ENCODE measurements around the gene CD300LG.
"Not testable (repeated sequence)": the region's sequence is repeated elsewhere in the genome, so short reads cannot be mapped to it uniquely, and the experiment has no call there.

The CD300LG gene

DNA sequence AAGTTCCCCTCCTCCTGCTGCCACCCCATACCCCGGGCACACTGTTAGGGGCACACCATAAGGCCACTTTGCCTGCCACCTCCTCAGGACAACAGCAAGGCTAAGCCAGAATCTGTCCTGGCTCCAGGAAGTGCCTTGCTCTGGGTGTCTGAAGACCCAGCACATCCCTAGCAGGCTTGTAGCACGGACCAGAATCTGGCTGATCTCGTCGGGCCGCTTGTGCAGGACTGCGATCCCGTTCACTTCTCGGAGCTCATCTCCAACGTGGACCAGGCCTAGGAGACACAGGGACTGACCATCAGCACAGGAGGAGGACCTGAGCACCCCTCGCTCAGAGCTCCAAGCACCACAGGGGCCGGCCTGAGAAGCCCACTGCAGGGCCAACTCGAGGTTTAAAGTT is 21.4 kb upstream of the CD300LG start:
- DNase-seq (ENCODE audit: low read depth), result no peak

DNA sequence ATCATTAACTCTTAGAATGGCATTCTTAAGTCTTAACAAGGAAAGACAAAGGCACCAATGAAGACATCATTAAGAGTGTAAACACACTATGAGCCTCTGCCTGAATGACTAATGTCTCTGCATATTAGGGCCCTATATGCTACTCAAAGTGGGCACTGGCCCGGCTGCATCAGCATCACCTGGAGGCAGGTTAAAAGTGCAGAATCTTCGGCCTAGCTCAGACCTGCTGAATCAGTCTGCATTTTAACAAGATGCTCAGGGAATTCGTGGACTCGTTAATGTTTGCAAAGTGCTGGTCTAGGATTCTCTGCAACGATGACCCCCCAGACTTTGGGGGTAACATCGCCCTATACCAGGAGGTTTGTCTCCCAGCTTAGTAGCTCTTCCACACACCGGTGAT is 20.8 kb upstream of the CD300LG start:
- DNase-seq (ENCODE audit: low read depth), result no peak

DNA sequence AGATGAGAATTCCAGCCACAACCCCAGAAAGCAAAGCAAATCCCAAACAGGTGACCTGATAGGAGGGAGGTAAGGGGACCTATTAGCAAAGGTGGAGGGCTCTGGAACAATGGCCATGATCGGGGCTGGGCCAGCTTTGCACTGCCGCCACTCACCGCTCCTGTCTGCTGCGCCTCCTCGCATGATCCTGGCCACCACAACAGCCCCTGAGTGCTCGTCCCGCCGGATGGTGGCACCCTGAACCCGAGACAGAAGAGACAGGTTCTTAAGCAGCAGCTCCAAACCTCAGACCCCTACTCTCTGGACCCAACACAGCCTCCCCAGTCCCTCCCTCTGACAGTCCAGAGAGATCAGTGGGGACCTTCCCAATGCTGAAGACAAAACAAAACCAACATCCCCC is 19.4 kb upstream of the CD300LG start:
- no peak for DNase-seq (ENCODE audit: low read depth)

DNA sequence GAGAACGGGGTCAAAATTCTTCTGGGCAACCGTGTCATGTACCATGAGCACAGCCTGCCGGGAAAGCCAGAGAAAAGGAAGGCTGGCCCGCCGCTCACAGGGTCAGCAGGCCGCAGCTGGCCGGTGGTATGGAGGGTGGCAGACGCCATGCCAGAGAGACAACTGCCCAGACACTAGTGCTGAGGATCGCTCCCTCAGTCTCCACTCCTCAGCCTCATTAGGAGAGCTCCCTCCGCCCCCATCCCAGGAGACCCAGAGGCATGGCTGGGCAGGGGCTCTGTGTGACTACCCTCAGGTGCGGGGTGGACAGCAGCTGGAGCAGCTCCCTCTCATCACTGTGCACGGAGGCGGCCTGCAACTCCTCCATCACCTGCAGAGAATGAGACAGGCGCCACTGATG is 17.2 kb upstream of the CD300LG start:
- no peak for DNase-seq (ENCODE audit: low read depth)

DNA sequence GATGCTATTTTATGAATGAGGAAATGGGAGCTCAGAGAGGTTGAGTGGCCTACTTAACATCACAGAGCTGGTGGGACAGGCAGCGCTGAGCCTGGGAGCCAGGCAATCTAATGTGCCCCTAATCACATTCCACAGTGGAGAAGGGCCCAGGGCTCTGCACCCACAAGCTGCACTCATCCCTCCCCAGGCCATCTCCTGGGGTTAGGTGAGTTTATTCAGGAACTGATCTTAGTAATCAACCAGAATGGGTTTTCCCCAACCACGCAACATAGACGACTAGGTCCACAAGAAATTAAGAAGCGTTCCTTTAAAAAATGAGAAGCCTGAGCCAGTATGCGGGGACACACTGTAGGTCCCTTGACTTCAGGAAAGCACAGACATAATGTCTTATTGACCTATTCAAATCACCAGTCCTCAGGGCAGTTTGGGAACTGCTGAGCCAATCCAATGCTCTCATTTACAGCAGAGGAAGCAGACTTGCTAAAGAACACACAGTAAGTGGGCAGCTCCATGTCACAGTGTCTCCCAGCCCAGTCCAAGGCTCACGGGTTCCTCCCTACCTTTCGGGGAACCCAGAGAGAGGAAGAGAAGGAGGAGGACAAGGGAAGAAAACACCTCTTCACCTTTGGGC is 16.4 kb upstream of the CD300LG start:
- DNase-seq (ENCODE audit: low read depth), result no peak

DNA sequence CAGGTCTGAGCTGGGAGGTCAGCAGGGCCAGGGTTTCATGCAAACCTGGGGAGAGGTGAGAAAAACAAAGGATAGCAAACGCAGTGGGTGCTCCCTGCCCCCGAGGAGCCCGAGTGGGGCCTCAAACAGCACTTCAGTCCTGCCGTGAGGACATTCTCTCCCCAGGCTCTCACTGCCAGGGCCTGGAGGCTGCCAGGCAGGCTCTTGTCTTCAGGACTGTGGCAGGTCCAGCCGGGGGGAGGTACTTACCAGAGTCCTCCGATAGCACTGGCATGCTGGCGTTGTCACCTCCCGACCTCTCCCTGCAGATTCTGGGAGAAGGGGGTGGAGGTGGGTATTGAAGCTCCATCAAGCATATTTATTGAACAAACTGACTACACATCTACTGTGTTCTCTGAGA is 15.3 kb upstream of the CD300LG start:
- DNase-seq (ENCODE audit: low read depth), result no peak

DNA sequence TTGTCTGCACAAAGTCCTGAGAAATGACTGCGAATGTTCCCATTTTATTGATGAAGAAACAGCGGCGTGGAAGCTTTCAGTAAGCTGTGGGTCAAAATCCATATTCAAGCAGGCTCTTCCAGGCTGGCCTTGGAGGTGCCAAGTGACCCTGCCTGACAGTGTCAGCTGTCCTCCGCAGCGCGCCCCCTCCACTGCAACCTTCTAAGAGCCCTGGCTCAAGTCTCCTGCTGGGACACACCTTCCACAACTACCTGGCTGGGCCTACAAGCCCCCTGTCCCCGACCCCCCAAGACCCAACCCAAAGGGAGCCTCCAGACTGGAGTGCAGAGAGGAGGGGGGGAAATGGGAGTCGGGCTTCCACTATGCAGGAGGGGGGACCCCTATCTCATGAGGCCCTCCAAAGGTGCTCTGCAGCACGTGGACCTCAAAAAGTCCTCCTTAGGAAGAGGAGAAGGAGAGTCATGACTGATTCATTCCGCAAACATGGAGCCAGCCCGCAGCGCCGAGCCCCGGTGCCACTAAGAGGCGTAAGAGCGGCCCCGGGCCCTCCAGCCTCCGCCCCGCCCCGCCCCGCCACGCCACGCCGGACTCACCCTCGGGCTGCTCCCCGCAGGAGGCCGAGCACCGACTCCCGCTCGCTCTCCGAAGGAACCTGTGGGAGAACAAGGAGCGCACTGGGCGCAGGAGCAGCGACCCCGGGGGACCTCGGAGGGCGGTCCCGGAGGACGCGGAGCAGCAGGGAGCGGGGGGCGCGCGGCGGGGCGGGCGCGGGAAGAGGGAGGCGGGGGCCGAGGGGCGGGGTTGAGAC is 14.6 kb upstream of the CD300LG start:
- no peak for DNase-seq (ENCODE audit: low read depth)

DNA sequence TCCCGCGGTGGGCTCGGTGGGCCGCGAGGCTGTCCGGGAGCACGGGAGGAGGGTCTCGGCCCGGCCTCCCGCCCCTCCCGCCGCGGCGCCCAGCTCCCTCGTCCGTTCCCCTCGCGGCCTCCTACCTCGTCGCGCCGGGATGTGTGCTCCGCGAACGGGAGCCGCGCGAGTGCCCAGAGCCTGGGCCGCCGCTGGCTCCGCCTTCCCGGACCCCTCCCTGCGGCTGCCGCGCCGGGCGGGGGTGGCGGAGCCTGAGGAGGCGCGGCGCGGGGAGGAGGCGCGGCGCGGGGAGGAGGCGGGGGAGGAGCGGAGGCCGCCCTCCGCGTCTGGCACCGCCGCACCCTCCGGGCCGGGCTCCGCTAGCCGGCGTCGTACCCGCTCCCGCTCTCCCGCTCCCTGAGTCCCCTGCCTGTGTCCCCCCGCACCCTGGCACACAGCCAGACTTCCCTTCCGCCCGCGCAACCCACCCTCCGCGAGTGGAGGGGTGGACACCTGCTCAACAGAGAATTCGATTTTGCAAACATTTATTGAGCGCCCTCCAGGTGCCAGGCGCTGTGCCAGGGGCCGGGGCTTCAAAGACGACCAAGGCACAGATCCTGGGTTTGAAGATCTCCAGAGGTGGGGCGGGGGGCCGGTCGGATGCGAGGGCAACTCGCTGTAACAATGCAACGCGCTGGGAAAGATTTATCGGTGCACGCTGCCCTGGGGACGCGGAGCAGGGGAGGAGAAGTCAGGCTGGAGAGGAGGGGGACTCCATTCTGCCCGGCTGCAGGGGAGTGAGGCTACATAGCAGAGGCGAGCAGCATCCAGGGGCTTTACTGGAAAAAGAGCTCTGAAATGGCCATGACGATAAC is 13.8 kb upstream of the CD300LG start, which contains the start of gene MPP3:
Gene MPP3 (minus strand): TSS at position 171 of the 854 bp plus-strand sequence. CDS start 1,240 bp downstream, outside the sequence.
- DNase-seq (ENCODE audit: low read depth), result peak; percentile 34

DNA sequence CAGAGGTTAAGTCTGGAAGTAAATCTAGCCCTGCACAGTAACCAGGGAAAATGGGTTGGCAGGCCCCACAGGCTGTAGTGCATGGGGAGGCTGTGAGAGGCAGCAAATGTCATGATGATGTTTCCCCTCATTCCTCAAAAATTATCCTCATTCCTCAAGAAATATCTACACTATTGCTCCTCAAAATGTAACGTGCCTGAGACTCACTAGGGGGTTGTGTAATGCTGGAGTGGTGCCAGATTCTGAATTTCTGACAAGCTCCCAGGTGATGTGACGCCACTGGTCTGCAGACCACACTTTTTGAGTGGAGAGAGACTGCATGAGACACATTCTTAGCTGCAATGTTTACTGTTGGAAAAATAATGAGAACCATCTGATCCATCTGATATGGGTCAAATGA is 12.9 kb upstream of the CD300LG start:
- DNase-seq (ENCODE audit: low read depth), result no peak

DNA sequence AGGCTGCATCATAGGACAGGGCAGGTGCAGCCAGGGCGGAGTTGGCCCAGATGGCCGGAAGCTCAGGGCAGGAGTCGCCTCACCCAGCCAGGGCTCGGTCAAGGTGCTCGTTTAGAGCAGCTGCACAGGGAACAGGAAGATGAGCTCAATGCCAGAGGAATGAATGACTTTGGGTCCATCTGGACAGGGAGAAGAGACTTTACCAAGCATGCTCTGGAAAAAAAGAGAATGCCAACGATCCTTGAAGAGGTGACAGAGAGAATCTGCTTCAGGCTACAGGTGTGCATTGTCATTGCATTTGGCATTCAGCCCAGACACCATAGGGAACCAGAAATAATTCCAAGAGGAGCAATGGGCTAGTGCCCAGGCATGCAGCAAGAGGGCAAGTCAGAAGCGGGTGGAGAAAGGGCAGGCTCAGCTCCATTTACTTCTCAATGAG is 7.3 kb upstream of the CD300LG start:
- no peak for DNase-seq (ENCODE audit: low read depth)

DNA sequence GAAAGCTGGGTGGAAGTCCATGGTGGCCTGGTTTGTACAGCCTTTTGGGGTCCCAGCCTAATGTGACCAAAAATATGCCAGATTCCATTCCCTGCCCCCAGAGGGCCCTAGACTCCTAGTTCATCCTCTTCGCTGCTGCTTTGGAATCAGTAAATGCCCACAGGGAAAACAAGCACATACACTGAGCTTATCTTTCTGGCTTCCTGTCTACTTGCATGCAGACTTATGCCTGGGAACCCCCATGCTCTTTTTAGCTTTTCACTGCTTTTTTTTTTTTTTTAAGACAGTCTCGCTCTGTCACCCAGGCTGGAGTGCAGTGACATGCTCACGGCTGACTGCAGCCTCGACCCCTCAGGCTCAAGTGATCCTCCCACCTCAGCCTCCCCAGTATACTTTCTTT is 6.2 kb upstream of the CD300LG start:
- no peak for DNase-seq (ENCODE audit: low read depth)

DNA sequence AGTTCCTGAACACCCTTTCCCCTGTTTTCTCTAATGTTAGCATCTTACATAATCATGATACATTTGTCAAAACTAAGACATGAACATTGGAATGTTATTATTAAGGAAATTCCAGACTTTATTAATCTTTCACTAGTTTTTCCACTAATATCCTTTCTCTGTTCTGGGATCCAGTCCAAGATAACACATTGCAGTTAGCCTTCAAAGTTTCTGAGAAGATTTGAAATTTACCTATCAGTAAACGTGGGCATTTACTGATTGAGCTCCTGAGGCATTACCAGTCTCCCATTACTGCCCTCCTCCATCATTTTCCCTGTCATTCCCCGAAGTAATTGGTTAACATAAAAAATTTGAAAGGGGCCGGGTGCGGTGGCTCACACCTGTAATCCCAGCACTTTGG is 5.7 kb upstream of the CD300LG start:
- no peak for DNase-seq (ENCODE audit: low read depth)

DNA sequence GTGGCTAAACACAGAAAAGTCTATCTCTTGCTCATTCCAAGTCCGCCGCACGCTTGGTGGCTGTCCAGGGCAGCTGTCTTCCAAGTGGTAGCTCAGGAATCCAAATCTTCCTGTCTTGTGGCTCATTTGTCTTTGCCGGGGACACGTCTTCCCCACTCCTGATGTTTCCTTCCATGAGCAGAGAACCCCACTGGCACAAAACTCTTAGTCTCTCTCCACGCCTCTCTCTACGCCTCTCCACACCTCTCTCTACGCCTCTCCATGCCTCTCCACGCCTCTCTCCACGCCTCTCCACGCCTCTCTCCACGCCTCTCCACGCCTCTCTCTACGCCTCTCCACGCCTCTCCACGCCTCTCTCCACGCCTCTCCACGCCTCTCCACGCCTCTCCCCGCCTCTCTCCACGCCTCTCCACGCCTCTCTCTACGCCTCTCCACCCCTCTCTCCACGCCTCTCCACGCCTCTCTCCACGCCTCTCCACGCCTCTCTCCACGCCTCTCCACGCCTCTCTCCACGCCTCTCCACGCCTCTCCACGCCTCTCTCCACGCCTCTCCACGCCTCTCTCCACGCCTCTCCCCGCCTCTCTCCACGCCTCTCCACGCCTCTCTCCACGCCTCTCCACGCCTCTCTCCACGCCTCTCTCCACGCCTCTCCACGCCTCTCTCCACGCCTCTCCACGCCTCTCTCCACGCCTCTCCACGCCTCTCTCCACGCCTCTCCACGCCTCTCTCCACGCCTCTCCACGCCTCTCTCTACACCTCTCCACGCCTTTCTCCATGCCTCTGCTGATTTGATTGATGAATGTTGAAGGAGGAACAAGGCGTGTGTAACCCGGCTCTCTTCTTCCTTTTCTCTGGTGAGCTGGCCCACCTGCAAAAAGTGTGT is 4.6 kb upstream of the CD300LG start:
- not testable (repeated sequence) for DNase-seq (ENCODE audit: low read depth)

DNA sequence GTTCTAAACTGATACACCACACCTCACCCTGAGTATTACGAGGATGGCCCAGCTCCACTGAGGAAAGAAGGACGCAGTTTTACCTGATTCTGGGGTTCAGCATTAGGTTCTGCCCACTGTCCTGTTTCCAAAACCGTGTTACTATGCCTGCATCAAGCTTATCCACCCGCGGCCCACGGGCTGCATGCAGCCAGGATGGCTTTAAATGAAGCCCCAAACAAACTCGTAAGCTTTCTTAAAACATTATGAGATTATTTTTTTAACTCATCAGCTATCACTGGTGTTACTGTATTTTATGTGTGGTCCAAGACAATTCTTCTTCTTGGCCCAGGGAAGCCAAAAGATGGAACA is 4.0 kb upstream of the CD300LG start:
- no peak for DNase-seq (ENCODE audit: low read depth)

DNA sequence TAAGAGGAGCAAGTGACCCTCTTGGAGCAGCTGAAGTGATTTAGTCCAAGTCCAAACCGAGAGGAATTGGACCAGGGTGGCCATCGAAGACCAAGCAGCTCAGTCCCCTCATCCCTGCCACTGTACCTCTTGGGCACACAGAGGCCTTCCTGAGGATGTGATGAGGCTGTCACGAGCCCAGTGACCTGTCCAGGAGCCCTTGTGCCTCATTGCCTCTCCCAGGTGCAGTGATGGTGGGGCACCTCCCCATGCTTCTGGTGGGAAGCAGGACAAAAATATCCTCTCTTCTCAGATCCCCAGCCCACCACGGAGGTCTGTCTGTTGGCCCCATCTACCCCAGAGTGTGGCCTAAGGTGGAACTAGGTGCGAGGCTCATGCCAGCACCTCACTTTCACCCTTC is 2.7 kb upstream of the CD300LG start:
- no peak for DNase-seq (ENCODE audit: low read depth)

DNA sequence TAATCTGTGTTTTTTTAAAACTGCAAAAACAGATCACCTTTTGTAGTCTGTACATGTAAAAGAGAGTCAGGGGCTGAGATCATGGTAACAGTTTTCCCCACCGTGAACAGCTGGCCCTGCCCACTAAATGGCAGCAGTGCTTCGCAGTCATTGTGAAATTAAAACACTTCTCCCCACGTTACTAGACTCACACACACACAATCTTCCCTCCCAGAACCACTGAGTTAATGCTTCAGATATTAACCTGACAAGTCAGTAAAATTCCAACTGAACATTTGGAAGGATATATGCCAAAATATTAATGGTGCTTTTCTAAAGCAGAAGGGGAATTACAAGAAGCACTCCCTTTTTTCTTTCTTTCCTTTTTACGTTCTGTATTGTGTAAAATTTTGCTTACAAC is 1.2 kb upstream of the CD300LG start:
- DNase-seq (ENCODE audit: low read depth), result no peak

DNA sequence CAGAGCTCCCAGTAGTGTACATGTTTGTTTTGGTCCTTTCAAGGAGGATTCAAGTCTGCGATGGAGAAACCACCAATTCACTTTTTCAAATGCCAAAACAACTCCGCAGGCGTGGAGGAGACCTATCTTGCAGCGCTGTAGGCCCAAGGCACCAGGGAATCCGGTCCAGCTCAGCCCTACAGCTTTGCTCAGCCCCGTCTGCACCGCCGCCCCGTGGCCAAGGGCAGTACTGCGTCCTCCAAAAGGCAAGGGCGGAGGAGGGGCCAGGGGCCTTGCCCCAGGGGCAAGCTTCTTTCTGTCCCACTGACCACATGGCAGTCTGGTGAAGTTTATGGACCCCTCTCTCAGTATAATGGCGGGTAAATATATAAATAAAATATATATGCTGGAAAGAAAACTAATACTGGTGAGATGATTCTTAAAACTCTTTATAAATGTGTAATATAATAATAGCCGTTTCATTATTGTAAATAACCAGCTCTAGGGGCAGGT is 709 bp upstream of the CD300LG start:
- peak; percentile 75 for DNase-seq (ENCODE audit: low read depth)

DNA sequence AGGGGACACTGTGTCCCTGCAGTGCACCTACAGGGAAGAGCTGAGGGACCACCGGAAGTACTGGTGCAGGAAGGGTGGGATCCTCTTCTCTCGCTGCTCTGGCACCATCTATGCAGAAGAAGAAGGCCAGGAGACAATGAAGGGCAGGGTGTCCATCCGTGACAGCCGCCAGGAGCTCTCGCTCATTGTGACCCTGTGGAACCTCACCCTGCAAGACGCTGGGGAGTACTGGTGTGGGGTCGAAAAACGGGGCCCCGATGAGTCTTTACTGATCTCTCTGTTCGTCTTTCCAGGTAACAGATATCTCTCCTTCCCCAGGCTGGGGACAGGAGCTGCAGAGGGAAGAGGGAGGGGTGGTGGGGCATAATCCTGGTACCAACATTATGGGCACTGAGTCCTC is 1.6 kb downstream of the CD300LG start:
- DNase-seq (ENCODE audit: low read depth), result no peak

DNA sequence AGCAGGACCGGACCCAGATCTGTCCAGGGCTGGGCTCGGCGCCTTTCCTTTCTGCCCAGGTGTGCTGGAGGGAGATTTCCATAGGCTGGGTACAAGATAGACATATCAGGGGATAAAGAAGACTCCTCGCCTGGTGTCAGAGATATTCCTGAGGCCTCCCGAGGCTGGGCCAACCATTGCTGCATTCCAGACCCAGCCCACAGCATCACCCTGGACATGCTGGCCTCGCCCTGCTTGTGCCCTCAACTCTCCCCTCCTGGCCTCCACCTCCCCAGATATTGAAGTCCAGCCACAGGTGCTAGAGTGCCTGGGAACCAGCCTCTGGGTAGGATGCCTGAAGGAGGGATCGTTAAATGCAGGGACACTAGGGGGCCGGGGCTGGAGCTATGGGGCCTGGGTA is 2.1 kb downstream of the CD300LG start:
- no peak for DNase-seq (ENCODE audit: low read depth)

DNA sequence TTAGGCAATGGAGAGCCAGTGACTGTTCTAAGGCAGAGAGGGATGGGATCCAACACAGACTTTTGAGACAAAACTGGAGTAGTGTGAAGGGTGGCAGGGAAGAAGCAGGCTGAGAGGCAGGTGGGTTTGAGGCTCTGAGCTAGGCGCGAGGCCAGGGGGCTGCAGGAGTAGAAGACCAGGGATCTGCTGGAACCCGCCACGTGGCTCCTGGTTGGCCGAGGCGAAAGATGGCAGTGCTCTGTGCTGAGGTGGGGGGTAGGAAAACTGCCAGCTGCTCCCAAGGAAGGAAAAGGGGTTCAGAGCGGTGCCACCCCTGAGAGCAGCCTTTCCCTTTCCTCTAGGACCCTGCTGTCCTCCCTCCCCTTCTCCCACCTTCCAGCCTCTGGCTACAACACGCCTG is 5.6 kb downstream of the CD300LG start:
- DNase-seq (ENCODE audit: low read depth), result no peak

DNA sequence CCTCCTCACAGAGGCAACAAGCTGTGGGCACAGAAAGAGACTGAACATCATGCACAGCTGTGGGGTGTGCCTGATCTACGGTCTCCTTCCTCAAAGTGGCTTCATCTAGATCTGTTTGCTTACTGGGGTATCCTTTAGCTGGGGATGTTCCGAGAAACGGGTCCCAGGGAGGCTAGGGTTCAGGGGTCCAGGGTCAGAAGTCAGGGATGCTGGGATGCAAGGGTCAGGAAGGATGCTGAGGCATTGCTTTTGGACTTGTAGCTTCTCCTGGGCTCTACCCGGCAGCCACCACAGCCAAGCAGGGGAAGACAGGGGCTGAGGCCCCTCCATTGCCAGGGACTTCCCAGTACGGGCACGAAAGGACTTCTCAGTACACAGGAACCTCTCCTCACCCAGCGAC is 6.6 kb downstream of the CD300LG start:
- DNase-seq (ENCODE audit: low read depth), result no peak

DNA sequence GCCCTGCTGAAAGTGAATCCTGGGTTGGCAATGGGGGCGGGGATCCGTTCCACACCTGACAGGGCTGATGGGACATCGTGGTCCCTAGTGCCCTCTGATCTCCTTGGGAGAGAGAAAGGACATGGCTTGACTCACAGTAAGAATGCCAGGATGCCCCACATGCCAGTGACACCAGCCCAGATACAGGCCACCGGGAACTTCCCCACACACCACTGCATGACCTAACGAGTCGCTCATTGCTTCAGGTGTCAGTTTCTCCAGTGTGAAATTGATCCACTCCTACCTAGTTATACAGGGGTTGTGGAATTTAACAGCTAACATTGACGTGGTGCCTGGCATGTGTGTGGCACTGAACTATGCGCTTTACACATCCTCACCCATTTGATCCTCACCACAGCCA is 7.5 kb downstream of the CD300LG start:
- no peak for DNase-seq (ENCODE audit: low read depth)
